ENCODE measurements around the gene TUBGCP6. TPM values are rescaled to one million over a fixed set of nuclear protein-coding genes. Genes with fewer than 3 reads are reported as not detected.

TUBGCP6 gene
- polyA plus RNA-seq, 1 donor, result 38.5 TPM

GRCh38 chr22:50199251-50199721 lies 45.5 kb downstream of the TUBGCP6 start:
- no peak for DNase-seq
- Histone ChIP-seq H3K9me3 (ENCODE audit: control insufficient read depth, low read depth, low read length) (no peaks in the 10 kb centered on the region), H3K27me3 (ENCODE audit: control insufficient read depth, insufficient read depth, low read length) (no peaks in the 10 kb centered on the region), H3K36me3 (ENCODE audit: control insufficient read depth, insufficient read depth, low read length) (peaks cover 42% of the 10 kb centered on the region), H3K4me3 (ENCODE audit: low read length) (no peak overlapping the region), H3K4me1 (ENCODE audit: control insufficient read depth, insufficient read depth, low read length) (peaks cover 12% of the 10 kb centered on the region), H3K27ac (ENCODE audit: low read length) (no peak overlapping the region)
- WGBS (ENCODE audit: insufficient coverage, low lambda C conversion rate), result 100% methylated on average over 2 of the region's 18 CpGs

DNA sequence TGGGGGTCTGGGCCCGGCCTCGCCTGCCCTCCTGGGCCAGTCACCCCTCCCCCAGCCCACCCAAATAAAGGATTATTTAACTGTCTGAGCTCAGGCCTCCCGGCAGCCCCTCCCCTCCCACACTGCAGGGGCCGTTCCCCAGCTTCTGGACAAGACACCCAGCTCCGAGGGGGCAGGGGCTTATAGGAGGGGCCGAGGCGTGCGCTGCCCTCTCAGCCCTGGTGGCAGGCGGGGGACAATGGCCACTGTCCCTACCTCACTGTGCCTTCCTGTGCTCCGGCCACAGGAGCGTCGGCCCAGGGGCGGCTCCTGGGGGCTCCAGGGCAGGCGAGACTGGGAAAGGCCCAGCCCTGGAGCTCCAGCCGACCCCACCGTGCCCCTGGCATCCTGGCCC lies 46.2 kb downstream of the TUBGCP6 start:
- peaks cover 12% of the 10 kb centered on the region for H3K4me1 ChIP-seq (ENCODE audit: control insufficient read depth, insufficient read depth, low read length)
- no peak for DNase-seq
- WGBS (ENCODE audit: insufficient coverage, low lambda C conversion rate), result no CpG with 5 or more reads among the region's 16 CpGs
- no peak overlapping the region for H3K27ac ChIP-seq (ENCODE audit: low read length)
- no peaks in the 10 kb centered on the region for H3K9me3 ChIP-seq (ENCODE audit: control insufficient read depth, low read depth, low read length)
- H3K4me3 ChIP-seq (ENCODE audit: low read length), result no peak overlapping the region
- no peaks in the 10 kb centered on the region for H3K27me3 ChIP-seq (ENCODE audit: control insufficient read depth, insufficient read depth, low read length)
- peaks cover 49% of the 10 kb centered on the region for H3K36me3 ChIP-seq (ENCODE audit: control insufficient read depth, insufficient read depth, low read length)

DNA sequence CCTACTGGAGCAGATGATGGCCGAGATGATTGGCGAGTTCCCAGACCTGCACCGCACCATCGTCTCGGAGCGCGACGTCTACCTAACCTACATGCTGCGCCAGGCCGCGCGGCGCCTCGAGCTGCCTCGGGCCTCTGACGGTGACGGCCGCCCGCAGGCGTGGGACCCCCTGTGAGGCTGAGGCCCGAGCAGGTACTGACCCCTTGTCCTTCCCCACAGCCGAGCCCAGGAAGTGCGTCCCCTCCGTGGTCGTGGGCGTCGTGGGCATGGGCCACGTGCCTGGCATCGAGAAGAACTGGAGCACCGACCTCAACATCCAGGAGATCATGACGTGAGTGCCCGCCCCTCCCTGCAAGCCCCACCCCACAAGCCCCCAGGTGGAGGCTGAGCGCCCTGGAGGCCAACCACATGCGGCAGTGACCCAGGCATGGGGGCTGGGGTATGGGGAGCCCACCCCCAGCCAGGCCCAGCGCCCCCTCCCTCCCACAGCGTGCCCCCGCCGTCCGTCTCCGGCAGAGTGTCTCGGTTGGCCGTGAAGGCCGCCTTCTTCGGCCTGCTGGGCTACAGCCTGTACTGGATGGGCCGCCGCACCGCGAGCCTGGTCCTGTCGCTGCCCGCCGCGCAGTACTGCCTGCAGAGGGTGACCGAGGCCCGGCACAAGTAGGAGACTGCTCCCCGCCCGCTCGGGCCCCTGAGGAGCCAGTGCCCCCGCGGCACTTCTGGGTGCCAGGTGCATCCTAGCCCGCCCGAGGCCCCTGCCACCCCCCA lies 46.8 kb downstream of the TUBGCP6 start:
- WGBS (ENCODE audit: insufficient coverage, low lambda C conversion rate), result no CpG with 5 or more reads among the region's 61 CpGs
- peaks cover 48% of the 10 kb centered on the region for H3K36me3 ChIP-seq (ENCODE audit: control insufficient read depth, insufficient read depth, low read length)

DNA sequence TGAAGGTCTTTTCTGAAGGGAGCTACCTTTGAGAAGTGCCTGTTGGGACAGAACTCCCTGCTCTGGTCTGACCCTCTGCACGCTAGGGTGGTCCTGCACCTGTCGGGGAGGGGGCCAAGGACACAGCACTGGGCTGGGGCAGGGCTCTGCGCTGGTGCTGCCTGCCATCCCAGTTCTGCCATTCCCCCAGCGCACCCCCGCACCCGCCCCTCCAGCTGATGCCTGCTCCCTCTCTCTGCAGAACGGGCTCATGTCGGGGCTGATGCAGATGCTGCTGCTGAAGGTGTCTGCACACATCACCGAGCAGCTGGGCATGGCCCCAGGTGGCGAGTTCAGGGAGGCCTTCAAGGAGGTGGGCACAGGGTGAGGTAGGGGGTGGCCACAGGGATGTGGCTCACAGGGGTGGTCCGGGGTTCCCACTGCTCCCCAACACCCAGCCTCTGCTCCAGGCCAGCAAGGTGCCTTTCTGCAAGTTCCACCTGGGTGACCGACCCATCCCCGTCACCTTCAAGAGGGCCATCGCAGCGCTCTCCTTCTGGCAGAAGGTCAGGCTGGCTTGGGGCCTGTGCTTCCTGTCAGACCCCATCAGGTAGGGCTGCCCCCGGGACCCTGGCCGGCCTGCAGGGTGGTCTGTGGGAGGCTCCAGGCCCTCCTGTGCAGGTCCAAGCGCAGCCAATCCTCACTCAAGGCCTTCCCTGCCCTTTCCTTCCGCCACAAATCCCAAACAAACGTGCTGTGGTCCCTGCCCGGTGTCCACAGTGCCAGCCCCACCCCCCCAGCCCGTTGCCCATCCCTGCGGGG lies 47.6 kb downstream of the TUBGCP6 start:
- no peaks in the 10 kb centered on the region for H3K27me3 ChIP-seq (ENCODE audit: control insufficient read depth, insufficient read depth, low read length)
- H3K27ac ChIP-seq (ENCODE audit: low read length), result no peak overlapping the region
- DNase-seq, result no peak
- peaks cover 46% of the 10 kb centered on the region for H3K36me3 ChIP-seq (ENCODE audit: control insufficient read depth, insufficient read depth, low read length)
- H3K9me3 ChIP-seq (ENCODE audit: control insufficient read depth, low read depth, low read length), result no peaks in the 10 kb centered on the region
- peaks cover 14% of the 10 kb centered on the region for H3K4me1 ChIP-seq (ENCODE audit: control insufficient read depth, insufficient read depth, low read length)
- H3K4me3 ChIP-seq (ENCODE audit: low read length), result no peak overlapping the region
- WGBS (ENCODE audit: insufficient coverage, low lambda C conversion rate), result no CpG with 5 or more reads among the region's 23 CpGs

More for the DNA sequence above, 46.8 kb downstream of the TUBGCP6 start:
- no peak overlapping the region for H3K4me3 ChIP-seq (ENCODE audit: low read length)
- no peak for DNase-seq
- H3K27ac ChIP-seq (ENCODE audit: low read length), result no peak overlapping the region
- H3K27me3 ChIP-seq (ENCODE audit: control insufficient read depth, insufficient read depth, low read length), result no peaks in the 10 kb centered on the region
- H3K9me3 ChIP-seq (ENCODE audit: control insufficient read depth, low read depth, low read length), result no peaks in the 10 kb centered on the region
- H3K4me1 ChIP-seq (ENCODE audit: control insufficient read depth, insufficient read depth, low read length), result peaks cover 12% of the 10 kb centered on the region

DNA sequence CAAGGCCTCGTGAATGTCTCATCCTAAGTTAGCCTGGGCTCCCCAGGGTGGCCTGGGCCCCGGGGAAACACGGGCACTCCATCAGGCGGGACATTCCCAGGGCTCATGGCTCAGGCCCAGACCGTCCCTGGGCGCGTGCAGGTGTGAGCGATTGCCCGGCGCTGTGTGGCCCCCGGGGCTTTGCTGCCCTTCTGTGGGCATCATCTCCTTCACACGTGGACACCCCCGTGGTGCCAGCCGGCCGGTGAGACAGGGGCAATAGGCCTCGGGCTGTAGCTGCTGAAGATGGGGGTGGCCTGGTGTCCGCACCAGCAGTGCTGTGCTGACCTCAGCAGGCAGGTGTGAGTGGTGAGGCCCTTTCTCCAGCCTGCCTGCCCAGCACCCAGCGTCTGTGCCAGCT lies 48.6 kb downstream of the TUBGCP6 start:
- no CpG with 5 or more reads among the region's 18 CpGs for WGBS (ENCODE audit: insufficient coverage, low lambda C conversion rate)
- no peak for DNase-seq
- no peak overlapping the region for H3K27ac ChIP-seq (ENCODE audit: low read length)

GRCh38 chr22:50194037-50194805 lies 50.6 kb downstream of the TUBGCP6 start:
- Histone ChIP-seq H3K4me3 (ENCODE audit: low read length) (no peak overlapping the region), H3K27me3 (ENCODE audit: control insufficient read depth, insufficient read depth, low read length) (no peaks in the 10 kb centered on the region), H3K9me3 (ENCODE audit: control insufficient read depth, low read depth, low read length) (peaks cover 2% of the 10 kb centered on the region), H3K27ac (ENCODE audit: low read length) (no peak overlapping the region), H3K4me1 (ENCODE audit: control insufficient read depth, insufficient read depth, low read length) (peaks cover 26% of the 10 kb centered on the region), H3K36me3 (ENCODE audit: control insufficient read depth, insufficient read depth, low read length) (peaks cover 43% of the 10 kb centered on the region)
- no CpG with 5 or more reads among the region's 44 CpGs for WGBS (ENCODE audit: insufficient coverage, low lambda C conversion rate)
- DNase-seq, result no peak

More for the DNA sequence above, 48.6 kb downstream of the TUBGCP6 start:
- peaks cover 11% of the 10 kb centered on the region for H3K4me1 ChIP-seq (ENCODE audit: control insufficient read depth, insufficient read depth, low read length)
- H3K4me3 ChIP-seq (ENCODE audit: low read length), result no peak overlapping the region
- H3K9me3 ChIP-seq (ENCODE audit: control insufficient read depth, low read depth, low read length), result no peaks in the 10 kb centered on the region
- no peaks in the 10 kb centered on the region for H3K27me3 ChIP-seq (ENCODE audit: control insufficient read depth, insufficient read depth, low read length)
- H3K36me3 ChIP-seq (ENCODE audit: control insufficient read depth, insufficient read depth, low read length), result peaks cover 46% of the 10 kb centered on the region

GRCh38 chr22:50193621-50194020 lies 51.2 kb downstream of the TUBGCP6 start:
- DNase-seq, result no peak
- Histone ChIP-seq H3K9me3 (ENCODE audit: control insufficient read depth, low read depth, low read length) (peaks cover 2% of the 10 kb centered on the region), H3K27ac (ENCODE audit: low read length) (no peak overlapping the region), H3K4me1 (ENCODE audit: control insufficient read depth, insufficient read depth, low read length) (peaks cover 29% of the 10 kb centered on the region), H3K4me3 (ENCODE audit: low read length) (no peak overlapping the region), H3K36me3 (ENCODE audit: control insufficient read depth, insufficient read depth, low read length) (peaks cover 43% of the 10 kb centered on the region), H3K27me3 (ENCODE audit: control insufficient read depth, insufficient read depth, low read length) (no peaks in the 10 kb centered on the region)
- WGBS (ENCODE audit: insufficient coverage, low lambda C conversion rate), result no CpG with 5 or more reads among the region's 8 CpGs

- no peak for DNase-seq
- Histone ChIP-seq H3K9me3 (ENCODE audit: control insufficient read depth, low read depth, low read length) (peaks cover 2% of the 10 kb centered on the region), H3K36me3 (ENCODE audit: control insufficient read depth, insufficient read depth, low read length) (peaks cover 38% of the 10 kb centered on the region), H3K4me1 (ENCODE audit: control insufficient read depth, insufficient read depth, low read length) (peaks cover 31% of the 10 kb centered on the region), H3K27ac (ENCODE audit: low read length) (no peak overlapping the region), H3K27me3 (ENCODE audit: control insufficient read depth, insufficient read depth, low read length) (no peaks in the 10 kb centered on the region), H3K4me3 (ENCODE audit: low read length) (no peak overlapping the region)
- WGBS (ENCODE audit: insufficient coverage, low lambda C conversion rate), result no CpG with 5 or more reads among the region's 25 CpGs
Measured at GRCh38 chr22:50192436-50193204, 52.2 kb downstream of the TUBGCP6 start.

DNA sequence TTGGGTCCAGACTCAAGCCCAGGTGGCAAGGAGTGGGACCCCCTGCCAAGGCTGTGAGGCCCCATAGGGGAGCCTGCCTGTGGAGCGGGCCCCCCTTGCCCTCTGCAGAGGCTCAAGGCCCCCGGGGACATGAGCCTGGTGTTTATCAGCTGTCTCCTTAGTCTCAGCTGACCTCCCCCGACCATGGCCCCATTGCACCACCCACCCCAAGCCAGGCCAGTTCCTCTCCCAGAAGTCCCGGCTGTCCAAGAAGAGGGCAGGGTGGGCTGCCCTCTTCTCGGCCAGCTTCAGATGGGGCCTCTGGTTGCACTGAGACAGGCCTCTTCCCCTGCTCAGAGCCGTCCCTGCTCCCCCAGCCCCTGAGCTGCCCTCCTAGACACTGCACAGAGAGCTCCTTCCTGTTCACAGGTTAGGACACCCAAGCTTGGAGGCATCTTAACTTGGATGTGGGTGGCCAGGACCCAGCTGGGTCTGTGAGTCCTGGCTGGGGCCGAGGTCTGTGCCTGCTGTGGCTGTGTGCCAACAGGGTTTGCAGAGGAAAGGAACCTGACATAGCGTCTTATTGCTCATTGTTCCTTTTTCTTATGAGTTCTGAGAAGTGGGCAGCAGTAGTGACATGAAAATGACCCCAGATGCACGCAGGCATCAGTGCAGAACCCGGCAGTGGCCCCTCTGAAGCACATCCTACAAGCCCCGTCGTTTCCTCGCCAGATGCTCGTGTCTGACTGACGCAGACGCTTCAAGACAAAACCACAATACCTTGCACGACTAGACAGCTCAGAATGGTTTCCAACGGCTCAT lies 53.7 kb downstream of the TUBGCP6 start:
- DNase-seq, result peak in 1 of 2 donors; percentile 57
- Histone ChIP-seq H3K27me3 (ENCODE audit: control insufficient read depth, insufficient read depth, low read length) (no peaks in the 10 kb centered on the region), H3K27ac (ENCODE audit: low read length) (peak overlapping the region; percentile 88), H3K4me3 (ENCODE audit: low read length) (peak overlapping the region; percentile 64), H3K4me1 (ENCODE audit: control insufficient read depth, insufficient read depth, low read length) (peaks cover 39% of the 10 kb centered on the region), H3K9me3 (ENCODE audit: control insufficient read depth, low read depth, low read length) (peaks cover 2% of the 10 kb centered on the region), H3K36me3 (ENCODE audit: control insufficient read depth, insufficient read depth, low read length) (peaks cover 27% of the 10 kb centered on the region)
- WGBS (ENCODE audit: insufficient coverage, low lambda C conversion rate), result 60% methylated on average over 1 of the region's 18 CpGs
